ENCODE data around the gene DEPDC4. TPM values are rescaled to one million over a fixed set of nuclear protein-coding genes. Genes with fewer than 3 reads are reported as not detected.
"Not testable (repeated sequence)": the region's sequence is repeated elsewhere in the genome, so short reads cannot be mapped to it uniquely, and the experiment has no call there.

Gene DEPDC4
- total RNA-seq, 2 experiments from 2014 or later = 1.4 to 4.1 TPM

- TF ChIP-seq CTCF (conservative IDR thresholded peaks at IDR 0.05; ENCODE audit: low read length) (no peak), EZH2phosphoT487 (IDR thresholded peaks at IDR 0.05; ENCODE audit: borderline replicate concordance, low read depth, low read length) (no peak)
- intact Hi-C loops (cut with micrococcal nuclease; ENCODE audit: unreplicated experiment) = no loop called here
- POLR2A ChIA-PET = no interaction called here
These were observed 28.1 kb downstream of the DEPDC4 start for GRCh38 chr12:100238801-100239200.

GRCh38 chr12:100234591-100235304 lies 32.1 kb downstream of the DEPDC4 start:
- no peak overlapping the region for H3K4me2 ChIP-seq (ENCODE audit: low read length)
- DNase-seq (ENCODE audit: low spot score) = peak; percentile 53
- H3K4me1 ChIP-seq (ENCODE audit: insufficient read depth, low read length, poor library complexity, severe bottlenecking) = no peaks in the 10 kb centered on the region
- H3K4me3 ChIP-seq (ENCODE audit: low read depth, low read length, poor library complexity, severe bottlenecking) = no peak overlapping the region
- ChIA-PET POLR2A (interaction anchor here (0.6 to 0.9 kb wide), 3 partner anchors 8 to 535 kb away, joined by 3 to 6 read pairs (median 6); no protein-coding TSS in a partner anchor), CTCF (ENCODE audit: unreplicated experiment) (interaction anchor here (1.0 kb wide), 1 partner anchor 170 kb away, joined by 7 read pairs; no protein-coding TSS in a partner anchor)
- no peak overlapping the region for H3K27ac ChIP-seq (ENCODE audit: low read depth, low read length, poor library complexity, severe bottlenecking)
- no peaks in the 10 kb centered on the region for H3K79me2 ChIP-seq (ENCODE audit: insufficient read depth, low read depth, low read length)
- no peaks in the 10 kb centered on the region for H3K36me3 ChIP-seq (ENCODE audit: insufficient read depth, low read length)
- no peak overlapping the region for H2AFZ ChIP-seq (ENCODE audit: low read length)
- BruUV-seq (replicated peaks) = no TSS peak
- intact Hi-C loops (cut with micrococcal nuclease; ENCODE audit: unreplicated experiment) = loop anchor here (1.0 to 5.0 kb wide), 5 partner anchors 113 to 508 kb away; no protein-coding TSS in a partner anchor
- TF ChIP-seq EZH2phosphoT487 (IDR thresholded peaks at IDR 0.05; ENCODE audit: borderline replicate concordance, low read depth, low read length) (no peak), CTCF (conservative IDR thresholded peaks at IDR 0.05; ENCODE audit: low read length) (peak; percentile 89)
- H3K9me2 ChIP-seq (ENCODE audit: insufficient read depth, low read length) = no peaks in the 10 kb centered on the region
- H3K9me3 ChIP-seq (ENCODE audit: low read length) = no peaks in the 10 kb centered on the region
- no peaks in the 10 kb centered on the region for H4K20me1 ChIP-seq (ENCODE audit: insufficient read depth, low read length)

More at GRCh38 chr12:100238801-100239200, 28.1 kb downstream of the DEPDC4 start:
- DNase-seq (ENCODE audit: low spot score) = no peak
- Histone ChIP-seq H3K4me2 (ENCODE audit: low read length) (no peak overlapping the region), H3K4me3 (ENCODE audit: low read depth, low read length, poor library complexity, severe bottlenecking) (no peak overlapping the region), H2AFZ (ENCODE audit: low read length) (no peak overlapping the region), H3K4me1 (ENCODE audit: insufficient read depth, low read length, poor library complexity, severe bottlenecking) (no peaks in the 10 kb centered on the region), H4K20me1 (ENCODE audit: insufficient read depth, low read length) (no peaks in the 10 kb centered on the region), H3K79me2 (ENCODE audit: insufficient read depth, low read depth, low read length) (no peaks in the 10 kb centered on the region), H3K9me2 (ENCODE audit: insufficient read depth, low read length) (no peaks in the 10 kb centered on the region), H3K36me3 (ENCODE audit: insufficient read depth, low read length) (no peaks in the 10 kb centered on the region), H3K27ac (ENCODE audit: low read depth, low read length, poor library complexity, severe bottlenecking) (no peak overlapping the region), H3K9me3 (ENCODE audit: low read length) (no peaks in the 10 kb centered on the region)
- CTCF ChIA-PET (ENCODE audit: unreplicated experiment) = no interaction called here
- no TSS peak for BruUV-seq (replicated peaks)

GRCh38 chr12:100234166-100234565 lies 32.7 kb downstream of the DEPDC4 start:
- BruUV-seq (replicated peaks) = no TSS peak
- no peaks in the 10 kb centered on the region for H3K4me1 ChIP-seq (ENCODE audit: insufficient read depth, low read length, poor library complexity, severe bottlenecking)
- H3K27ac ChIP-seq (ENCODE audit: low read depth, low read length, poor library complexity, severe bottlenecking) = no peak overlapping the region
- H4K20me1 ChIP-seq (ENCODE audit: insufficient read depth, low read length) = no peaks in the 10 kb centered on the region
- no peak overlapping the region for H2AFZ ChIP-seq (ENCODE audit: low read length)
- no peak for TF ChIP-seq EZH2phosphoT487 (IDR thresholded peaks at IDR 0.05; ENCODE audit: borderline replicate concordance, low read depth, low read length)
- TF ChIP-seq CTCF (conservative IDR thresholded peaks at IDR 0.05; ENCODE audit: low read length) = no peak
- intact Hi-C loops (cut with micrococcal nuclease; ENCODE audit: unreplicated experiment) = loop anchor here (1.0 to 5.0 kb wide), 5 partner anchors 113 to 508 kb away; no protein-coding TSS in a partner anchor
- H3K79me2 ChIP-seq (ENCODE audit: insufficient read depth, low read depth, low read length) = no peaks in the 10 kb centered on the region
- no peaks in the 10 kb centered on the region for H3K9me2 ChIP-seq (ENCODE audit: insufficient read depth, low read length)
- no peaks in the 10 kb centered on the region for H3K9me3 ChIP-seq (ENCODE audit: low read length)
- CTCF ChIA-PET (ENCODE audit: unreplicated experiment) = no interaction called here
- no peak overlapping the region for H3K4me3 ChIP-seq (ENCODE audit: low read depth, low read length, poor library complexity, severe bottlenecking)
- no peaks in the 10 kb centered on the region for H3K36me3 ChIP-seq (ENCODE audit: insufficient read depth, low read length)
- POLR2A ChIA-PET = interaction anchor here (0.6 to 0.7 kb wide), 2 partner anchors 171 to 538 kb away, joined by 4 read pairs; no protein-coding TSS in a partner anchor
- no peak for DNase-seq (ENCODE audit: low spot score)
- no peak overlapping the region for H3K4me2 ChIP-seq (ENCODE audit: low read length)

GRCh38 chr12:100231873-100232272 lies 35.0 kb downstream of the DEPDC4 start:
- H3K36me3 ChIP-seq (ENCODE audit: insufficient read depth, low read length); H3K9me3 ChIP-seq (ENCODE audit: low read length); H3K4me2 ChIP-seq (ENCODE audit: low read length); H3K27ac ChIP-seq (ENCODE audit: low read depth, low read length, poor library complexity, severe bottlenecking); H3K4me1 ChIP-seq (ENCODE audit: insufficient read depth, low read length, poor library complexity, severe bottlenecking); H4K20me1 ChIP-seq (ENCODE audit: insufficient read depth, low read length); H3K4me3 ChIP-seq (ENCODE audit: low read depth, low read length, poor library complexity, severe bottlenecking); DNase-seq (ENCODE audit: low spot score); H2AFZ ChIP-seq (ENCODE audit: low read length); H3K79me2 ChIP-seq (ENCODE audit: insufficient read depth, low read depth, low read length); BruUV-seq (replicated peaks); CTCF ChIA-PET (ENCODE audit: unreplicated experiment); POLR2A ChIA-PET; H3K9me2 ChIP-seq (ENCODE audit: insufficient read depth, low read length): not testable (repeated sequence)
- intact Hi-C loops (cut with micrococcal nuclease; ENCODE audit: unreplicated experiment) = loop anchor here (5.0 kb wide), 3 partner anchors 115 to 510 kb away; no protein-coding TSS in a partner anchor
